ENCODE measurements around the gene DKC1.

DNA sequence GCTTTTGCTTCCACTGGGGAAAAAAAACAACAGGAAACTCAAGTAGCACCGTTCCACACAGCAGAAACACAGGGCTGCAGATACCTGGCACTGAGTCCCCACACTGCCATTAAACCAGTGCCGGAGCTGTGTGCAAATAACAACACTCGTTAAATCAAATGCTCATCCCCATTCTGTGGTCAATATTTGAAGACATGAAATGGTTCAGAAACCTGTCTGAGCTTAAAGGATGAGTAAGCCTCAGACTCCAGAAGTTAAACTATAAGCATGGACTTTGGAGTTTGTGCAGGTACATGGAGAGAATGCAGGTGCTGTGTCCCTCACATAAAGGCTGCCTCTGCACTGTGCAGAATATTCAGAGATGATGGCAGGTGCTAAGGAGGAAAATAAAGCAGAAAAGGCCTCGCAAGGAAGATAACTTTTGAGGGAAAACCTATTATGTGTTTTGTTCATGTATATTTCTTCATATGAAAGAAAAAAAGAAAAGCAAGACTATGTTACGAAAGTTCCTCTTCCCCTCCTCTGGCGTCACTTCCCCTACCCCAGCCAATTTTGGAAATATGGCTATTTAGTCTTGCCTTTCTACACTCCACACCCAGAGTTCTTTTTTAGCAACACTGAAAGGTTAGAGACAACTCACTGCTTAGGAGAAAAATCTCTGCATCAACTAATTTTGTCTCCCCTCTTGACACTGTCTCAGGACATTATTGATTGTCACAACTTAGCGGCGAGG is 38.0 kb downstream of the DKC1 start:
- TF ChIP-seq, protein P1, sequence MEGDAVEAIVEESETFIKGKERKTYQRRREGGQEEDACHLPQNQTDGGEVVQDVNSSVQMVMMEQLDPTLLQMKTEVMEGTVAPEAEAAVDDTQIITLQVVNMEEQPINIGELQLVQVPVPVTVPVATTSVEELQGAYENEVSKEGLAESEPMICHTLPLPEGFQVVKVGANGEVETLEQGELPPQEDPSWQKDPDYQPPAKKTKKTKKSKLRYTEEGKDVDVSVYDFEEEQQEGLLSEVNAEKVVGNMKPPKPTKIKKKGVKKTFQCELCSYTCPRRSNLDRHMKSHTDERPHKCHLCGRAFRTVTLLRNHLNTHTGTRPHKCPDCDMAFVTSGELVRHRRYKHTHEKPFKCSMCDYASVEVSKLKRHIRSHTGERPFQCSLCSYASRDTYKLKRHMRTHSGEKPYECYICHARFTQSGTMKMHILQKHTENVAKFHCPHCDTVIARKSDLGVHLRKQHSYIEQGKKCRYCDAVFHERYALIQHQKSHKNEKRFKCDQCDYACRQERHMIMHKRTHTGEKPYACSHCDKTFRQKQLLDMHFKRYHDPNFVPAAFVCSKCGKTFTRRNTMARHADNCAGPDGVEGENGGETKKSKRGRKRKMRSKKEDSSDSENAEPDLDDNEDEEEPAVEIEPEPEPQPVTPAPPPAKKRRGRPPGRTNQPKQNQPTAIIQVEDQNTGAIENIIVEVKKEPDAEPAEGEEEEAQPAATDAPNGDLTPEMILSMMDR (IDR thresholded peaks at IDR 0.05): no peak
- TF ChIP-seq POLR2A (IDR thresholded peaks at IDR 0.05) (no peak), POLR2AphosphoS5 (IDR thresholded peaks at IDR 0.05) (no peak)

All from breast epithelium (tissue), 3 donors.